B cell (primary cell): Measurements from ENCODE around the gene SYNJ2.
A peak's percentile ranks its signal among the peaks of the same experiment; 100 is the strongest.

ENCODE experiments used
- EZH2 ChIP-seq: IDR thresholded peaks from 2 replicates; pipeline ENCODE4 v1.6.1; 2012; ENCODE audit warnings: borderline replicate concordance, low read depth, mild to moderate bottlenecking, moderate library complexity, low read length; ENCODE audit not compliant: insufficient read depth, poor library complexity, severe bottlenecking
- TF ChIP-seq, protein P1 (sequence below): fragments of 200-600 bp; IDR thresholded peaks from one replicate; pipeline ENCODE4 v1.8.0; 2022; ENCODE audit warnings: antibody characterized with exemption, mild to moderate bottlenecking

DNA sequence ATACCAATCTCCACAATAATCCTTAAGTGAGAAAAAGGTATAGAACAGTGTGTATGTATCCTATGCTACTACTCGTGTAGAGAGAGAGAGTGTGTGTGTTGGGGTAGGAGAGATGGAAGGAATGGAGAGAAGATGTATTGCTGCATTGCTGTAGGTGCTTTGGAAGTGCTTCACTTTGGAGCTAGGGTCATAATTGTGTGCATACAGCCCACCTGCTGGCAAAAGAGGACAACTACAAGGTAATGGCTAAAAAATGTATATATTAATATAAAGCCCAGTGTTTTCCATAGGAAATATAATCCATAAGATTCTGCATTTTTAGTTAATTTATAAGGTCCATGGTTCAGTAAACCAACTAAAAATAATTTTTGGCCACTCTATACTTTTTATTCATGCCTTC lies 150.3 kb downstream of the SYNJ2 start:
- TF ChIP-seq, protein P1, sequence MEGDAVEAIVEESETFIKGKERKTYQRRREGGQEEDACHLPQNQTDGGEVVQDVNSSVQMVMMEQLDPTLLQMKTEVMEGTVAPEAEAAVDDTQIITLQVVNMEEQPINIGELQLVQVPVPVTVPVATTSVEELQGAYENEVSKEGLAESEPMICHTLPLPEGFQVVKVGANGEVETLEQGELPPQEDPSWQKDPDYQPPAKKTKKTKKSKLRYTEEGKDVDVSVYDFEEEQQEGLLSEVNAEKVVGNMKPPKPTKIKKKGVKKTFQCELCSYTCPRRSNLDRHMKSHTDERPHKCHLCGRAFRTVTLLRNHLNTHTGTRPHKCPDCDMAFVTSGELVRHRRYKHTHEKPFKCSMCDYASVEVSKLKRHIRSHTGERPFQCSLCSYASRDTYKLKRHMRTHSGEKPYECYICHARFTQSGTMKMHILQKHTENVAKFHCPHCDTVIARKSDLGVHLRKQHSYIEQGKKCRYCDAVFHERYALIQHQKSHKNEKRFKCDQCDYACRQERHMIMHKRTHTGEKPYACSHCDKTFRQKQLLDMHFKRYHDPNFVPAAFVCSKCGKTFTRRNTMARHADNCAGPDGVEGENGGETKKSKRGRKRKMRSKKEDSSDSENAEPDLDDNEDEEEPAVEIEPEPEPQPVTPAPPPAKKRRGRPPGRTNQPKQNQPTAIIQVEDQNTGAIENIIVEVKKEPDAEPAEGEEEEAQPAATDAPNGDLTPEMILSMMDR = peak; percentile 54
- TF ChIP-seq EZH2 = no peak
